Activated T-cell treated with anti-CD3 and anti-CD28 coated beads, Interleukin-2, amount 50 U/mL, for 4 hours (primary cell): ENCODE measurements around the gene CRACR2A. TPM values are rescaled to one million over a fixed set of nuclear protein-coding genes. Genes with fewer than 3 reads are reported as not detected.

Experiments used
- ATAC-seq, 2 donors: fragments of 200-7000 bp; cut with Tn5 transposase; one replicate each; pipeline ENCODE4 v1.10.0; 2021
- DNase-seq: peaks from one replicate; pipeline ENCODE4 v3.0.0-alpha.2; 2020
- H3K27me3 Mint-ChIP-seq: one replicate; pipeline ENCODE4 v1.8.0; 2021; ENCODE audit warnings: low read depth, mixed read lengths
- H3K36me3 Mint-ChIP-seq: one replicate; pipeline ENCODE4 v1.8.0; 2022; ENCODE audit warnings: mixed read lengths; ENCODE audit not compliant: insufficient read depth
- H3K4me1 Mint-ChIP-seq: one replicate; pipeline ENCODE4 v1.8.0; 2021; ENCODE audit warnings: low read depth, mixed read lengths
- H3K4me3 Mint-ChIP-seq: one replicate; pipeline ENCODE4 v1.8.0; 2021; ENCODE audit warnings: mild to moderate bottlenecking, moderate library complexity, mixed read lengths
- H3K9me3 Mint-ChIP-seq: one replicate; pipeline ENCODE4 v1.8.0; 2021; ENCODE audit warnings: mixed read lengths
- total RNA-seq, 3 donors: library from RNA; stranded (reverse); gene quantifications; one replicate each; pipeline ENCODE4 v1.2.1, GENCODE V29; 2021

Gene CRACR2A
- total RNA-seq, 3 donors from 2014 or later = 31.8 to 48.0 (median 46.2) TPM

GRCh38 chr12:3572560-3572959 is 180.3 kb downstream of the CRACR2A start:
- no peak for DNase-seq
- no peak for ATAC-seq
- H3K9me3 Mint-ChIP-seq = no peaks in the 10 kb centered on the region

GRCh38 chr12:3571724-3572123 is 181.2 kb downstream of the CRACR2A start:
- H3K27me3 Mint-ChIP-seq = peaks cover 2% of the 10 kb centered on the region
- ATAC-seq (no peak), DNase-seq (no peak)
- H3K4me3 Mint-ChIP-seq = no peak overlapping the region
- H3K9me3 Mint-ChIP-seq = no peaks in the 10 kb centered on the region
- H3K4me1 Mint-ChIP-seq = no peaks in the 10 kb centered on the region
- H3K36me3 Mint-ChIP-seq = no peaks in the 10 kb centered on the region

More at GRCh38 chr12:3572560-3572959, 180.3 kb downstream of the CRACR2A start:
- no peaks in the 10 kb centered on the region for H3K36me3 Mint-ChIP-seq
- no peaks in the 10 kb centered on the region for H3K4me1 Mint-ChIP-seq
- H3K4me3 Mint-ChIP-seq = no peak overlapping the region
- H3K27me3 Mint-ChIP-seq = peaks cover 2% of the 10 kb centered on the region

- H3K4me3 Mint-ChIP-seq = no peak overlapping the region
- no peaks in the 10 kb centered on the region for H3K9me3 Mint-ChIP-seq
- H3K36me3 Mint-ChIP-seq = no peaks in the 10 kb centered on the region
- DNase-seq (no peak), ATAC-seq (no peak)
- H3K27me3 Mint-ChIP-seq = peaks cover 2% of the 10 kb centered on the region
- H3K4me1 Mint-ChIP-seq = no peaks in the 10 kb centered on the region
Measured at GRCh38 chr12:3571323-3571722, 181.6 kb downstream of the CRACR2A start.

- Mint-ChIP-seq H3K36me3 (no peaks in the 10 kb centered on the region), H3K9me3 (no peaks in the 10 kb centered on the region), H3K4me1 (no peaks in the 10 kb centered on the region), H3K27me3 (peaks cover 2% of the 10 kb centered on the region), H3K4me3 (no peak overlapping the region)
- ATAC-seq (no peak), DNase-seq (no peak)
Measured at GRCh38 chr12:3568695-3569094, 184.2 kb downstream of the CRACR2A start.

GRCh38 chr12:3565985-3566384 is 186.9 kb downstream of the CRACR2A start:
- H3K4me1 Mint-ChIP-seq = no peaks in the 10 kb centered on the region
- no peak overlapping the region for H3K4me3 Mint-ChIP-seq
- no peaks in the 10 kb centered on the region for H3K36me3 Mint-ChIP-seq
- H3K9me3 Mint-ChIP-seq = no peaks in the 10 kb centered on the region
- ATAC-seq (no peak), DNase-seq (no peak)
- H3K27me3 Mint-ChIP-seq = peaks cover 8% of the 10 kb centered on the region

Other genes with a start within 250 kb of the CRACR2A start
- 10 to 100 TPM in 1 of 3 donors, 1 to 10 TPM in 2; 8.3 to 12.5 (median 9.0) TPM for gene PARP11, start 120.3 kb upstream of the CRACR2A start, total RNA-seq